Endodermal cell (in vitro differentiated cells): Measurements from ENCODE around the gene KLF4. TPM values are rescaled to one million over a fixed set of nuclear protein-coding genes. Genes with fewer than 3 reads are reported as not detected.

Experiments used
- DNase-seq: peaks from one replicate; pipeline ENCODE4 v3.0.0-alpha.2; 2017
- H3K27ac ChIP-seq: 2 replicates; pipeline ENCODE4 v1.5.1; 2013; ENCODE audit warnings: mild to moderate bottlenecking, low read depth, low read length, moderate library complexity
- H3K27me3 ChIP-seq: 2 replicates; pipeline ENCODE4 v1.6.1; 2013; ENCODE audit warnings: mild to moderate bottlenecking, low read length, moderate library complexity; ENCODE audit not compliant: insufficient read depth, control insufficient read depth, poor library complexity, severe bottlenecking
- H3K36me3 ChIP-seq: 2 replicates; pipeline ENCODE4 v1.7.0; 2013; ENCODE audit warnings: mild to moderate bottlenecking, low read length, moderate library complexity; ENCODE audit not compliant: control insufficient read depth, insufficient read depth
- H3K4me1 ChIP-seq: one replicate; pipeline ENCODE4 v1.7.0; 2013; ENCODE audit warnings: low read length; ENCODE audit not compliant: control insufficient read depth, insufficient read depth
- H3K4me3 ChIP-seq: 2 replicates; pipeline ENCODE4 v1.5.1; 2013; ENCODE audit warnings: mild to moderate bottlenecking, low read length, moderate library complexity
- H3K9ac ChIP-seq: 2 replicates; pipeline ENCODE4 v1.6.1; 2013; ENCODE audit warnings: mild to moderate bottlenecking, low read length, moderate library complexity; ENCODE audit not compliant: poor library complexity, severe bottlenecking; ENCODE audit errors: extremely low read depth
- H3K9me3 ChIP-seq: 2 replicates; pipeline ENCODE4 v1.6.1; 2013; ENCODE audit warnings: mild to moderate bottlenecking, low read length, moderate library complexity; ENCODE audit not compliant: control insufficient read depth
- H3K27ac Mint-ChIP-seq: 2 replicates; pipeline ENCODE4 v1.8.0; 2020; ENCODE audit warnings: mixed read lengths
- H3K27me3 Mint-ChIP-seq: 2 replicates; pipeline ENCODE4 v1.8.0; 2021; ENCODE audit warnings: mild to moderate bottlenecking, mixed read lengths; ENCODE audit not compliant: insufficient read depth
- H3K36me3 Mint-ChIP-seq: 2 replicates; pipeline ENCODE4 v1.8.0; 2020; ENCODE audit warnings: low read depth, mixed read lengths
- H3K4me1 Mint-ChIP-seq: 2 replicates; pipeline ENCODE4 v1.8.0; 2020; ENCODE audit warnings: mixed read lengths
- H3K4me3 Mint-ChIP-seq: 2 replicates; pipeline ENCODE4 v1.8.0; 2020; ENCODE audit warnings: mild to moderate bottlenecking, moderate library complexity, mixed read lengths
- H3K9me3 Mint-ChIP-seq: 2 replicates; pipeline ENCODE4 v1.8.0; 2020; ENCODE audit warnings: mild to moderate bottlenecking, mixed read lengths
- WGBS, 2 experiments: methylation state at CpG; one replicate each; pipeline versions ENCODE4 v1.1.5 to v1.1.7; 2013; ENCODE audit warnings: missing lambda C conversion rate in 2 of 2, mixed read lengths in 1 of 2; ENCODE audit not compliant: insufficient coverage in 1 of 2, insufficient read length in 1 of 2; 5-methylcytosine and 5-hydroxymethylcytosine counted together
- total RNA-seq, 2 donors: library from RNA; stranded (reverse); fragmentation: NEBNext Ultra II Directional in 1 of 2; extraction: Animal tissue kit (Norgen Biotek cat#: 25700) in 1 of 2; gene quantifications; 2 replicates in 1 of 2; 3 replicates in 1 of 2; pipeline ENCODE4 v1.2.1, GENCODE V29; 2021
- TF ChIP-seq, protein P1 (sequence below): fragments of 200-600 bp; sonication (generic); conservative IDR thresholded peaks from 2 replicates; pipeline ENCODE4 v1.5.0; 2021; ENCODE audit warnings: antibody characterized with exemption, mild to moderate bottlenecking

KLF4 gene
- total RNA-seq, 2 donors from 2014 or later = 1.9 to 2.6 TPM

GRCh38 chr9:107443786-107444185 is 45.8 kb downstream of the KLF4 start:
- Histone ChIP-seq H3K27ac (no peak overlapping the region), H3K9ac (no peak overlapping the region), H3K36me3 (no peaks in the 10 kb centered on the region), H3K27me3 (no peaks in the 10 kb centered on the region), H3K4me3 (no peak overlapping the region), H3K9me3 (no peaks in the 10 kb centered on the region), H3K4me1 (peaks cover 3% of the 10 kb centered on the region)
- Mint-ChIP-seq H3K27me3 (peaks cover 19% of the 10 kb centered on the region), H3K27ac (no peak overlapping the region), H3K4me3 (no peak overlapping the region), H3K4me1 (peaks cover 8% of the 10 kb centered on the region), H3K36me3 (no peaks in the 10 kb centered on the region), H3K9me3 (no peaks in the 10 kb centered on the region)
- WGBS, 2 experiments = no CpG with 5 or more reads among the region's 1 CpG
- DNase-seq = no peak
- TF ChIP-seq, protein P1, sequence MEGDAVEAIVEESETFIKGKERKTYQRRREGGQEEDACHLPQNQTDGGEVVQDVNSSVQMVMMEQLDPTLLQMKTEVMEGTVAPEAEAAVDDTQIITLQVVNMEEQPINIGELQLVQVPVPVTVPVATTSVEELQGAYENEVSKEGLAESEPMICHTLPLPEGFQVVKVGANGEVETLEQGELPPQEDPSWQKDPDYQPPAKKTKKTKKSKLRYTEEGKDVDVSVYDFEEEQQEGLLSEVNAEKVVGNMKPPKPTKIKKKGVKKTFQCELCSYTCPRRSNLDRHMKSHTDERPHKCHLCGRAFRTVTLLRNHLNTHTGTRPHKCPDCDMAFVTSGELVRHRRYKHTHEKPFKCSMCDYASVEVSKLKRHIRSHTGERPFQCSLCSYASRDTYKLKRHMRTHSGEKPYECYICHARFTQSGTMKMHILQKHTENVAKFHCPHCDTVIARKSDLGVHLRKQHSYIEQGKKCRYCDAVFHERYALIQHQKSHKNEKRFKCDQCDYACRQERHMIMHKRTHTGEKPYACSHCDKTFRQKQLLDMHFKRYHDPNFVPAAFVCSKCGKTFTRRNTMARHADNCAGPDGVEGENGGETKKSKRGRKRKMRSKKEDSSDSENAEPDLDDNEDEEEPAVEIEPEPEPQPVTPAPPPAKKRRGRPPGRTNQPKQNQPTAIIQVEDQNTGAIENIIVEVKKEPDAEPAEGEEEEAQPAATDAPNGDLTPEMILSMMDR = no peak

DNA sequence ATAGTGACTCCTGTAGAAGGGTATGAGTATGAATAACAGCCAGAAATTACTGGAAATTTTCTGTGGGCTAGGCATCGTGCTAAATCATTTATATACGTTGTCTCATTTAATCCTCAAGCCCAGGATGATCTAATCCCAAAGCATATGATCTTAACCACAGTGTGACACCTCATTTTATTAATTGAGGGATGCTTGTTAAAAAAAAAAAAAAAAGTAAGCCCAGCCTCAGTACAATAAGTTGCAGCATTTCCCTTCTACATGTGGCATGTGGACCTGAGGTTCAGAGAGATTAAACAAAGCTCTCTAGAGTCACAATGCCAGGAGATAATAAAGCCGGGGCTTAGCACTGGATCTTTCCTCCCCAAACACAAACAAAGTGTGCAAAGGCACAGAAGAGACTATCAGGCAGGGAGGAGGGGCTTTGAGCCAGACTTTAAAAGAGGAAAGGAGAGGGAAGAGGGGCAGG is 49.5 kb downstream of the KLF4 start:
- H3K4me3 ChIP-seq = peak overlapping the region; percentile 30
- peaks cover 5% of the 10 kb centered on the region for H3K27me3 Mint-ChIP-seq
- H3K27ac Mint-ChIP-seq = peak overlapping the region; percentile 84
- no peaks in the 10 kb centered on the region for H3K27me3 ChIP-seq
- H3K4me1 Mint-ChIP-seq = peaks cover 15% of the 10 kb centered on the region
- no peak overlapping the region for H3K27ac ChIP-seq
- no peaks in the 10 kb centered on the region for H3K9me3 ChIP-seq
- no peak for DNase-seq
- no peaks in the 10 kb centered on the region for H3K36me3 ChIP-seq
- no peaks in the 10 kb centered on the region for H3K9me3 Mint-ChIP-seq
- no peak overlapping the region for H3K4me3 Mint-ChIP-seq
- H3K4me1 ChIP-seq = peaks cover 3% of the 10 kb centered on the region
- TF ChIP-seq, protein P1 = no peak
- WGBS, 2 experiments = 64% methylated on average over 3 of the region's 3 CpGs; no CpG with 5 or more reads in 1 of the 2 experiments
- H3K9ac ChIP-seq = no peak overlapping the region
- no peaks in the 10 kb centered on the region for H3K36me3 Mint-ChIP-seq

DNA sequence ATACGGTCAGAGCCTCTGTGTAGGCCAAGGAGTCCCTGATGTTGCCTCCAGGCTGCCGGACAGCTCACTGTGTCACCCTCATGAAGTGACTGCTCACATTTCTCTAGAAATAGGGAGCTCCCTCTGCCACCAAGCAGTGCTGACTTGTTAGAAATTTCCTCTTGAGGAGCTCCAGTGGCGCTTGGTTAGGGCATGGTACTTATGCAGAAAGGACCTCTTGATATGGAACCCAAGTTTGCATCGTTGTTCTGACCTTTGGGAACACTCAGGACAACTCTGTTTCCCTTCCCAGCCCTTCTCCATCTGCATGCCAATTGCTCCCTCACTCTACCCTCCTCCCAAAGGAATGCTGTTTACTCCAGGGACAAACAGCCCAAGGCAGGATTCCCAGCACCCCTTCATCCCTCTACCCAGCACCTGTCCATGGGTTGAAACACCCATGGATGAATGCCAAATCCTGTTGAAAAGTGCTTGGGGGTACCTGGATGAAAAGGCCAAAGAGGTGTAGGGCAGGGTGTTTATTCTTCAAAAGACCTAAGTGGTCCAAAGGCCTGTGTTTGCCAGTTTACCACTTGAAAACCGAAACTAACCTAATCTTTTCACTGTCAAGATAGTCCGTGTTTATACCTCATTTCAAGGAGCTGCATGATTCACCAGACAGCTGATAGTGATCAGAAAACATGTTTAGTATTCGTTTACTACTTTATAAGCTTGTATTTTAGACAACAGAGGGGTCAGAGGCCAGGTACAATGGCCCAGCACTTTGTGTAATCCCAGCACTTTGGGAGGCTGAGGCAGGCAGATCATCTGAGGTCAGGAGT is 51.1 kb downstream of the KLF4 start:
- Histone ChIP-seq H3K27me3 (no peaks in the 10 kb centered on the region), H3K36me3 (no peaks in the 10 kb centered on the region), H3K27ac (no peak overlapping the region), H3K4me3 (no peak overlapping the region), H3K4me1 (peaks cover 3% of the 10 kb centered on the region), H3K9ac (no peak overlapping the region), H3K9me3 (no peaks in the 10 kb centered on the region)
- Mint-ChIP-seq H3K27ac (peak overlapping the region; percentile 90), H3K9me3 (no peaks in the 10 kb centered on the region), H3K4me3 (no peak overlapping the region), H3K27me3 (peaks cover 2% of the 10 kb centered on the region), H3K36me3 (no peaks in the 10 kb centered on the region), H3K4me1 (peaks cover 15% of the 10 kb centered on the region)
- 46 to 54% methylated on average over 6 to 7 of the region's 7 CpGs for WGBS, 2 experiments
- peak; percentile 80 for DNase-seq
- TF ChIP-seq, protein P1 = no peak
